Mucosa of rectum (tissue), 2 donors: ENCODE results near the gene LRRC75B.

Experiments used
- H3K27ac ChIP-seq, 2 donors: one replicate each; pipeline ENCODE4 v1.7.0; 2013; ENCODE audit warnings: inconsistent platforms in 2 of 2, low read depth in 2 of 2, low read length in 2 of 2
- H3K27me3 ChIP-seq, 2 donors: one replicate each; pipeline ENCODE4 v1.7.0; 2013; ENCODE audit warnings: low read length in 2 of 2; ENCODE audit not compliant: control insufficient read depth in 2 of 2, insufficient read depth in 2 of 2
- H3K36me3 ChIP-seq, 2 donors: one replicate each; pipeline ENCODE4 v1.7.0; 2013; ENCODE audit warnings: low read length in 2 of 2; ENCODE audit not compliant: control insufficient read depth in 2 of 2, insufficient read depth in 2 of 2
- H3K4me1 ChIP-seq, 2 donors: one replicate each; pipeline ENCODE4 v1.7.0; 2013; ENCODE audit warnings: low read length in 2 of 2, mild to moderate bottlenecking in 1 of 2; ENCODE audit not compliant: control insufficient read depth in 2 of 2, insufficient read depth in 2 of 2
- H3K4me3 ChIP-seq, 2 donors: one replicate each; pipeline ENCODE4 v1.7.0; 2013; ENCODE audit warnings: low read length in 2 of 2
- H3K9ac ChIP-seq, 2 donors: one replicate each; pipeline ENCODE4 v1.7.0; 2013; ENCODE audit warnings: low read length in 2 of 2, low read depth in 1 of 2, mild to moderate bottlenecking in 1 of 2
- H3K9me3 ChIP-seq, 2 donors: one replicate each; pipeline ENCODE4 v1.7.0; 2013; ENCODE audit warnings: low read length in 2 of 2; ENCODE audit not compliant: control insufficient read depth in 2 of 2
- donor health status: healthy.
- donor health status: Normal muscosa, but diverticular disease.

The LRRC75B gene

DNA sequence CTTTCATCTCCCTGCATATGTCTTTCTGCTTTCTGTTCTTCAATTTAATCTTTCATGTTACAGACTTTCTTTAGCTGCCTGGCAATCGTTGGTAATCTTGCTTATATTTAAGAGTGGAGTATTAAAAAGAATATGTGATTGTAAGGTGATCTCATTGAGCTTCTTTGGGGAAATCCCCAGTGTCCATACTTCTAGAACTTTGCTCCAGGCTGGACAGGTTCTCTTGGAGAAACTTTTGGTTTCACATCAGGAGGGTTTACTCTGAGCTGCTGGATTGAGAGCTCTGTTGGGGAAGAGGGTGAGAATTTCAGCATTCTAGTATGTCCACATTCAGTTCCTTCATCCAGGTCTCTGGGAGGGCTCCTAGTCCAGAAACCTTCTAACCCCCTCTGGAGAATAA is 16.1 kb downstream of the LRRC75B start:
- Histone ChIP-seq H3K4me3 (no peak overlapping the region), H3K36me3 (peaks cover 18 to 28% of the 10 kb centered on the region in 2 donors), H3K4me1 (peaks cover 8 to 24% of the 10 kb centered on the region in 2 donors), H3K9ac (no peak overlapping the region), H3K27ac (peak overlapping the region in 1 of 2 donors; percentile 12), H3K9me3 (no peaks in the 10 kb centered on the region), H3K27me3 (no peaks in the 10 kb centered on the region)

DNA sequence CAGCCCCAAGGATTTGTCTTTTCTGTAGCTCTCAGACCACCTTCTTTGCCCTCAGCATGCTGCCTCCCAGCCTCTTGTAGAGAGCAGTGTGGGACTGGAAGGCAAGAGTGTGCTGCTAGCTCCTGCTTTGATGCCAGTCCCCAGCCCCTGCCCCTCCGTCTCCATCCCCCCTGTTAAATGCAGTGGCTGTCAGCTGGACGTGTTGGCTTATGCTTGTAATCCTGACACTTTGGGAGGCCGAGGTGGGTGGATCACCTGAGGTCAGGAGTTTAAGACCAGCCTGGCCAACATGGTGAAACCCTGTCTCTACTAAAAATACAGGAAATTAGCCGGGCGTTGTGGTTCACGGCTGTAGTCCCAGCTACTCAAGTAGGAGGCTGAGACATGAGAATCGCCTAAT is 21.6 kb downstream of the LRRC75B start:
- no peak overlapping the region for H3K27ac ChIP-seq
- no peaks in the 10 kb centered on the region for H3K27me3 ChIP-seq
- no peaks in the 10 kb centered on the region for H3K9me3 ChIP-seq
- no peak overlapping the region for H3K4me3 ChIP-seq
- peaks cover 43 to 58% of the 10 kb centered on the region in 2 donors for H3K36me3 ChIP-seq
- no peak overlapping the region for H3K9ac ChIP-seq
- H3K4me1 ChIP-seq, result no peaks in the 10 kb centered on the region

DNA sequence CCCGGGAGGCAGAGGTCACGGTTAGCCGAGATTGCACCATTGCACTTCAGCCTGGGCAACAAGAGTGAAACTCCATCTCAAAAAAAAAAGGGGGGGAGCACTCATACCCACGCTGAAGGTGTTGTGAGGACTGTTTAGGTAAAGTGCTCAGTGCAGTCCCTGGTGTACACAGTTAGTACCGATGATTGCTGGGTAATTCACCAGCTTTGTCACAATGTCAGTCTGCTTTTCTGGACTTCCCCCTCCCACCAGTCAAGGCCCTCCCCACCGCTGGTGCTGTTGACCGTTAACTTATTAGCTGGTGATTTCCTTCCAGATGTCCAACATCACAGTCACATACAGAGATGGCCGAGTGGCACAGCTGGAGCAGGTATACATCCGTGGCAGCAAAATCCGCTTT is 25.2 kb downstream of the LRRC75B start:
- H3K9ac ChIP-seq, result no peak overlapping the region
- H3K9me3 ChIP-seq, result no peaks in the 10 kb centered on the region
- no peaks in the 10 kb centered on the region for H3K27me3 ChIP-seq
- no peak overlapping the region for H3K4me3 ChIP-seq
- H3K4me1 ChIP-seq, result no peaks in the 10 kb centered on the region
- H3K36me3 ChIP-seq, result peaks cover 42 to 49% of the 10 kb centered on the region in 2 donors
- no peak overlapping the region for H3K27ac ChIP-seq

DNA sequence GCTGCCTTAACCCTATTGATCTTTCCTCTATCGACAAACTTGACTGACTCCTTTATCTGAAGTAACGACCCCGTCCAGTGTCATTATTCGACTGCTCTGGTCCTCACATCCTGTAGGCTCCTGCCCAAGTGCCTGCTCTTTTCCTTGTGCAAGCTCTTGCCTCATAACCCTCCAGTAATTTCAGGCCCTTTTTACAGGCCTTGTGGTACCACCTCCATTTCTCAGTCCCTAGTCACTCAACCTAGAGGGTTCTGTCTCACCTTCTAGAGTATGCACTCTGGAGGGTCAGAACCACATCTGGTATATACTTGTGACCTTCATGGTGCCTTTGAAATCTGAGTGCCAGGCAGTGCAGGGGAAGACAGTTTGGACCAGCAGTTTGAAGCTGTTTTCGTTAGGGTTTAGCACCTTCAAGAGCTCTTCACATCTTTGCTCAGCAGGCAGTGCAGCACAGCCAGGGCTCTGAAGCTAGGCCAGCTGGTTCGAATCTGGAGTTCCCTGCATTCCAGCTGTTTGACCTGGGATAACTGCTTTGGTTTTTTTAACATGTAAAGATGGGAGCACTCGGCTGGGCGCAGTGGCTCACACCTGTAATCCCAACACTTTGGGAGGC is 25.9 kb downstream of the LRRC75B start:
- Histone ChIP-seq H3K4me1 (no peaks in the 10 kb centered on the region), H3K4me3 (no peak overlapping the region), H3K9ac (no peak overlapping the region), H3K36me3 (peaks cover 38 to 45% of the 10 kb centered on the region in 2 donors), H3K9me3 (no peaks in the 10 kb centered on the region), H3K27me3 (no peaks in the 10 kb centered on the region), H3K27ac (no peak overlapping the region)

DNA sequence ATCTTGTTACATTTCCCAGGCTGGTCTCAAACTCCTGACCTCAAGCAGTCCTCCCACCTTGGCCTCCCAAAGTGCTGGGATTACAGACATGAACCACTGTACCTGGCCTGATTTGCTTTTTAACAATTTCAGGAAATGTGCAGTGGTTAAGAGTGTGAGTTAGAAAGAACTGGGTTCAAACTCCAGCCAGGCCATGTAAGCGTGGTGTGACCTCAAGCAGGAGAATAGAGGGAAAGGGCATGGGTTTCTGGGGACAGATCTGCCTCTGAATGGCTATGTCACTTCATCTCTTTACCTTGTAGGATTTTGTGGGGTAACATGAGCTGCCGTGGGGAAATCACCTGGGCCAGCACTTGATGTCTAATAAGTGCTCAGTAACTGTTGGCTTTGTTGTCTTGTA is 27.8 kb downstream of the LRRC75B start:
- Histone ChIP-seq H3K4me1 (no peaks in the 10 kb centered on the region), H3K27ac (no peak overlapping the region), H3K9ac (no peak overlapping the region), H3K9me3 (no peaks in the 10 kb centered on the region), H3K4me3 (no peak overlapping the region), H3K27me3 (no peaks in the 10 kb centered on the region), H3K36me3 (peaks cover 38 to 41% of the 10 kb centered on the region in 2 donors)

DNA sequence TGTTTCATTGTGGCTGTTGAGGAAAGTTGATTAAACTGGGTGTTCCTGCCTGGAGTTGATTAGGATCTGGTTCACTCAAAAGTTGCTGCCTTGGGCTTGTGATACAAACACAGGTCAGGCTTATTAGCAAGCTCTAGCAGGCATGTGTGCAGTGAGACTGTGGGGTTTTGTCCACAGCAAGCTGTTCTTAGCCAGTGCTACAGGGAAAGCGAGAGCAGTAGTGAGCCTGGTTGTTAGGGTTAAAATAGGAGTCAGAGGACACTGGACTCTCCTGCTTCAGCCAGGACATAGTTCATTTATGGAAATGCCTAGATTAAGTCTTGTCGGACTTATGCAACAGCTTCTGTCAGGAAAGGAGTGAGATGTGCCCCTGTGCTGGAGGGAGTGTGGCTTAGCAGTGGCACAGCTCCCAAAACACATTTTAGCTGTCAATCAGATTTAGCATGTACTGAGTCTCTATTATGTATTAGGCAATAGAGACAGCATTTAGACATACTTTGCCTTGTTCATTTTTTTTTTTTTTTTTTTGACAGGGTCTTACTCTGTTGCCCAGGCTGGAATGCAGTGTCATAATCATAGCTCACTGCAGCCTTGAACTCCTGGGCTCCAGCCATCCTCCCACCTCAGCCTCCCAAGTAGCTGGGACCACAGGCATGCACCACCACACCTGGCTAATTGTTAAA is 28.4 kb downstream of the LRRC75B start:
- Histone ChIP-seq H3K27ac (no peak overlapping the region), H3K27me3 (no peaks in the 10 kb centered on the region), H3K9me3 (no peaks in the 10 kb centered on the region), H3K36me3 (peaks cover 36 to 39% of the 10 kb centered on the region in 2 donors), H3K4me1 (no peaks in the 10 kb centered on the region), H3K9ac (no peak overlapping the region), H3K4me3 (no peak overlapping the region)

DNA sequence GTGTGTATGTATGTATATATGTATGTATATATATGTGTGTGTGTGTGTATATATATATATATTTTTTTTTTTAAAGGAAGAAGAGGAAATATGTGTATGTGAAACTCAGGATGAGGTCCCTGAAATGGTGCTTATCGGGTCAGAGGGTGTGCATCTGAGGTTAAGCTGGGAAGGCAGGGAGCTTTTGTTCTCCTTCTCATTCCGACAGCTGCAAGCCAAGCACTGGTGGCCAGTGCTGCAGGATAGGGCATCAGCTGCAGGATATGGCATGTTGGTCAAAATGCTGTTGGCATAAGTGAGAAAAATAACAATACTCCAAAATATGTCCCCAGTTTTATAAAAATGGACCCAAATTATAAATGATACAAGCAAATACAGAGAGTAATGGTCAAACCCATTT is 29.6 kb downstream of the LRRC75B start:
- Histone ChIP-seq H3K9ac (no peak overlapping the region), H3K9me3 (no peaks in the 10 kb centered on the region), H3K4me1 (no peaks in the 10 kb centered on the region), H3K27me3 (no peaks in the 10 kb centered on the region), H3K36me3 (peaks cover 40 to 42% of the 10 kb centered on the region in 2 donors), H3K4me3 (no peak overlapping the region), H3K27ac (no peak overlapping the region)

DNA sequence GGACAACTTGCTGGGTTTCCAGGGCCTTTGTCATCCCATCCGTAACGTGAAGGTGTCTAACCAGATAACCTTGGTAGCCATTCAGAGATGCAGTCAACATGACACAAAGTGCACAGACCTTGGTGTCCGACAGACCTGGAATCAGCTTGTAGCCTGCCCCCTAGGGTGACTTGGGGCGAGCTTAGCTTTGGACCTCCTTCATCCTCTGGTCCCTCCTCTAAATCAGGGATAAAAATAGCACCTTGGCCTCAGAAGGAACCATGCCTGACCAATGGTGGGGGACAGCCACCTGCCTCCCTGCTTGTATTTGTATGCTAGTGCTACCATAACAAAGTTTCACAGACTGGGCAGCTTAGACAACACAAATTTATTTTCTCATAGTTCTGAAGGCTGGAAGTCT is 33.4 kb downstream of the LRRC75B start:
- no peak overlapping the region for H3K4me3 ChIP-seq
- no peak overlapping the region for H3K27ac ChIP-seq
- no peaks in the 10 kb centered on the region for H3K27me3 ChIP-seq
- H3K9ac ChIP-seq, result no peak overlapping the region
- peaks cover 7 to 13% of the 10 kb centered on the region in 2 donors for H3K4me1 ChIP-seq
- H3K36me3 ChIP-seq, result peaks cover 38 to 42% of the 10 kb centered on the region in 2 donors
- no peaks in the 10 kb centered on the region for H3K9me3 ChIP-seq

DNA sequence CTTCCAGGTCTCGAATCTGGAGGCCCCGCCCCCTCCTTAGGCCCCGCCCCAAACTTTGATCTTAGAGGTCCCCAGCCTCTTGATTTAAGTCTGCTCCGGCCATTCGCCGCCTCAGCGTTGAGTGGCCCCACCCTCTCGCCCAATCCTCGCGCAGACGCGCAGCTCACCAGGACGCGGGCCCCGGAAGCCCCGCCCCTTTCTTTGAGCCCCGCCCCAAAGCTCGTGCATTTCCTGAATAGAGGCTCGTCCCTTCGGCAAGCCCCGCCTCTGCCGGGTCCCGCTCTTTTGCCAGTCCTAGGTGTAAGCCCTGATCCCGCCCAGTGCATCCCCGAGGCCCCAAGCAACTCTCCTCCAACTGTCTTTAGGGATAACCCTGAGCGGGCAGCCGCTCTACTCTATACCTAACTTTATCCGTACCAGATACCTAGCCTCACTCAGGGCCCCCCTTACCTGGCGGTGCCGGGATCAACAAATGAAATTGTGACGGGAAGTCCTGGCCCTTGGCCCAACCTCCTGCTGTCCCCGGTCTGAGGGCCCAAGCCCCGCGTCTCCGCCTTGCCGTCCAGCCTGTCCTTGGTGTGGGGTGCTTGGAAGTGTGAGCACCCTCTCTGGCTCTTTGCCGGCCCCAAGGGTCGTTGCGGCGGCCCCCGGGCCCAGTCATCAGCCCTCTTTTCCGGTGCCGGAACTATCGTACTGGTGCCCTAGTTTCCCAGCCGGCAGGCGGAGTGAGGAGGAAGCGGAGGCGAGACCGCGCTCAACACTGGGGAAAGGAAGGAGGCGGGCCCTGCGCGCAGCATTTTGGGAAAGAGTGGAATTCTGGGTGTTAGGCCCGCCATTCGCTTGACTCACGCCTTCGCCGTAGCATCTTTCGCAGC is 37.5 kb downstream of the LRRC75B start, which contains the start of gene SNRPD3:
Gene SNRPD3, plus strand, starts transcription at position 835 of the 875 bp plus-strand sequence. CDS start 1,676 bp downstream, outside the sequence.
- H3K4me3 ChIP-seq, result peak within 1 kb of the TSS; percentile 96 to 99
- no peaks in the 10 kb centered on the region for H3K27me3 ChIP-seq
- H3K27ac ChIP-seq, result peak within 1 kb of the TSS; percentile 96 to 99
- H3K9ac ChIP-seq, result peak within 1 kb of the TSS; percentile 95 to 99
- H3K9me3 ChIP-seq, result no peaks in the 10 kb centered on the region
- peaks cover 22 to 26% of the 10 kb centered on the region in 2 donors for H3K36me3 ChIP-seq
- peaks cover 41 to 46% of the 10 kb centered on the region in 2 donors for H3K4me1 ChIP-seq
